Measurements from ENCODE around the gene APBA1. TPM values are rescaled to one million over a fixed set of nuclear protein-coding genes. Genes with fewer than 3 reads are reported as not detected.
A peak's percentile ranks its signal among the peaks of the same experiment; 100 is the strongest.

The APBA1 gene
- total RNA-seq, 1 experiment from 2014 or later: 1.8 TPM

- no peak overlapping the region for H3K9ac ChIP-seq (ENCODE audit: extremely low read depth, insufficient read length, low read length)
- H3K27me3 ChIP-seq (ENCODE audit: insufficient read depth, low read length): no peaks in the 10 kb centered on the region
- H3K36me3 Mint-ChIP-seq (ENCODE audit: insufficient read depth in 1 of 3, low read depth in 3 of 3): no peaks in the 10 kb centered on the region
- H3K14ac ChIP-seq (ENCODE audit: insufficient read depth, low read length): no peak overlapping the region
- H3K18ac ChIP-seq (ENCODE audit: insufficient read length, low read depth, low read length): no peak overlapping the region
- no peak overlapping the region for H3T11ph ChIP-seq (ENCODE audit: low read length)
- H3K27ac Mint-ChIP-seq: peak overlapping the region in 2 of 3 experiments; percentile 49 to 79; a peak in 3 of 7 replicates
- H4K5ac ChIP-seq (ENCODE audit: insufficient read length, low read depth, low read length): no peak overlapping the region
- no peak overlapping the region for H3K4me2 ChIP-seq (ENCODE audit: insufficient read depth, insufficient read length, low read length)
- no peaks in the 10 kb centered on the region for H3K79me1 ChIP-seq (ENCODE audit: insufficient read depth, low read depth, low read length, poor library complexity, severe bottlenecking)
- no peak overlapping the region for H3K4ac ChIP-seq (ENCODE audit: low read depth, low read length)
- no peaks in the 10 kb centered on the region for H3K9me3 ChIP-seq (ENCODE audit: control insufficient read depth, low read depth, low read length)
- H3K4me3 Mint-ChIP-seq: no peak overlapping the region
- DNase-seq: no peak
- no peaks in the 10 kb centered on the region for H3K27me3 Mint-ChIP-seq (ENCODE audit: low read depth)
- H3K79me2 ChIP-seq (ENCODE audit: insufficient read depth, low read length): no peaks in the 10 kb centered on the region
- no CpG with 5 or more reads among the region's 3 CpGs for WGBS (ENCODE audit: extremely low coverage, insufficient read length, low lambda C conversion rate)
- H3K23ac ChIP-seq (ENCODE audit: insufficient read length, low read depth, low read length): no peak overlapping the region
- H4K91ac ChIP-seq (ENCODE audit: insufficient read length, low read depth, low read length): no peak overlapping the region
- no peak overlapping the region for H2BK20ac ChIP-seq (ENCODE audit: low read depth, low read length, poor library complexity, severe bottlenecking)
- TF ChIP-seq CTCF (conservative IDR thresholded peaks at IDR 0.05): no peak
- no peaks in the 10 kb centered on the region for H3K23me2 ChIP-seq (ENCODE audit: insufficient read length, low read depth, low read length, poor library complexity, severe bottlenecking)
- no peak overlapping the region for H2AK5ac ChIP-seq (ENCODE audit: insufficient read length, low read length)
- H4K8ac ChIP-seq (replicated peaks; ENCODE audit: insufficient read length, low read depth, low read length): no peak overlapping the region
- H3K9me3 Mint-ChIP-seq: no peaks in the 10 kb centered on the region
- H2AFZ ChIP-seq (ENCODE audit: low read length): no peak overlapping the region
- no peaks in the 10 kb centered on the region; the same call in 1 of the 2 replicates for H3K4me1 ChIP-seq (ENCODE audit: insufficient read depth, low read length)
- H2BK12ac ChIP-seq (ENCODE audit: insufficient read length, low read depth, low read length): no peak overlapping the region
- H3K27ac ChIP-seq (ENCODE audit: insufficient read length, low read depth, low read length): no peak overlapping the region
- no peak overlapping the region for H2BK5ac ChIP-seq (ENCODE audit: insufficient read length, low read length)
- no peak overlapping the region for H2BK120ac ChIP-seq (ENCODE audit: low read depth, low read length, poor library complexity, severe bottlenecking)
- H3K56ac ChIP-seq (ENCODE audit: insufficient read length, low read depth, low read length): no peak overlapping the region
- H2BK15ac ChIP-seq (ENCODE audit: low read depth, low read length): no peak overlapping the region
- H4K20me1 ChIP-seq (ENCODE audit: control insufficient read depth, insufficient read depth, insufficient read length): no peaks in the 10 kb centered on the region
- H3K4me1 Mint-ChIP-seq: peaks cover 17 to 19% of the 10 kb centered on the region in 2 experiments
Observed at GRCh38 chr9:69611221-69611620, 61.0 kb downstream of the APBA1 start.

Data from H9 (cell line).